GM18505 (cell line): ENCODE data around the gene FAM163B.

Experiments
- ATAC-seq: cut with Tn5 transposase; IDR thresholded peaks from one replicate; pipeline ENCODE4 v1.9.1; 2021; ENCODE audit not compliant: unreplicated experiment
- POLR2A ChIP-seq: IDR thresholded peaks from 4 replicates; pipeline ENCODE4 v1.6.1; 2011; ENCODE audit warnings: borderline replicate concordance; ENCODE audit not compliant: insufficient read depth, insufficient read length; ENCODE audit errors: extremely low read depth

The FAM163B gene

GRCh38 chr9:133528001-133528875, 81.0 kb downstream of the FAM163B start:
- ATAC-seq: no peak
- no peak for TF ChIP-seq POLR2A

DNA sequence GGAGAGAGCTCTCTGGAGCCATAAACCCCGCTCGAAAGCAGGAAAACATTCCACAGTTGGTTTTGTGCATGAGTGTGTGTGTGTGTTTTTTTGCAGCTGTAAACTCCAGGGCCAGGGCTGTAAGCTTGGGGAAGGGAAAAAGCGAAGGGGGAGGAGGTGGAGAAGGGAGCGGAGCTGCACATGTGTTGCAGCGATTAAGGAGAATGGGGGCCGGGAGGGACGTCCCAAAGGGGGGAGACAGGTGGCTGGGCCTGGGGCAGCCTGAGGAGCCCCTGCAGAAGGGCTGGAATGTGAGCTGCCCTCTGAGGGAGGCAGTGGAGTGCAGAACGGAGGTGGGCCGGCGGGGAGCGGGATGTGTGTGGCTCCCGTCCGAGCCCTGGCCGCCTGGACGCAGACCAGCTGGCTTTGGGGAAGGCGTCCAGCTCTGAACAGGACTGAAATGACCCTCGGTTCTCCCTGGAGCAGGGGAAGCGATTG, 81.7 kb downstream of the FAM163B start:
- TF ChIP-seq POLR2A: no peak
- no peak for ATAC-seq
